Caco-2 (cell line): ENCODE measurements around the gene MYH15. TPM values are rescaled to one million over a fixed set of nuclear protein-coding genes. Genes with fewer than 3 reads are reported as not detected.

ENCODE experiments used
- BruUV-seq: library from RNA; stranded (reverse); fragments of 400-500 nt; replicated peaks from 2 replicates; lab custom pipeline; 2021; lab: Mats Ljungman, UMichigan
- CTCF ChIA-PET: fragments of 300-600 bp; sonication (Branson Sonifier 250); formaldehyde crosslinking; loops from one replicate; lab custom pipeline; 2022; ENCODE audit warnings: antibody characterized with exemption; lab: Charles Lee
- POLR2A ChIA-PET: fragments of 300-600 bp; sonication (Branson Sonifier 250); formaldehyde crosslinking; loops from one replicate; lab custom pipeline; 2022; ENCODE audit warnings: antibody characterized with exemption; lab: Charles Lee
- DNase-seq, 2 experiments: peaks; one replicate each; pipeline versions ENCODE4 v3.0.0 to v3.0.0-alpha.2; 2020 to 2022
- H3K27me3 ChIP-seq: replicated peaks from 2 replicates; pipeline ENCODE4 v1.6.0; 2011; ENCODE audit warnings: low read length; ENCODE audit not compliant: control insufficient read depth, insufficient read depth
- H3K36me3 ChIP-seq: 2 replicates; pipeline ENCODE4 v1.5.1; 2011; ENCODE audit warnings: low read length; ENCODE audit not compliant: control insufficient read depth, insufficient read depth
- H3K4me1 ChIP-seq: fragments of 250-450 bp; sonication (Bioruptor Pico); 2 replicates; pipeline ENCODE4 v1.5.1; 2020; ENCODE audit warnings: mild to moderate bottlenecking
- H3K4me3 ChIP-seq: 2 replicates; pipeline ENCODE4 v1.5.1; 2011; ENCODE audit warnings: low read depth, mild to moderate bottlenecking, control low read depth, low read length
- H3K9me3 ChIP-seq: fragments of 250-450 bp; sonication (Bioruptor Pico); 2 replicates; pipeline ENCODE4 v1.5.1; 2020; ENCODE audit warnings: mild to moderate bottlenecking, moderate library complexity
- H3K27ac Mint-ChIP-seq: one replicate; pipeline ENCODE4 v1.8.0; 2022; ENCODE audit warnings: mixed read lengths; ENCODE audit not compliant: unreplicated experiment
- H3K27me3 Mint-ChIP-seq: one replicate; pipeline ENCODE4 v1.8.0; 2022; ENCODE audit warnings: mixed read lengths; ENCODE audit not compliant: insufficient read depth, unreplicated experiment
- H3K36me3 Mint-ChIP-seq: one replicate; pipeline ENCODE4 v1.8.0; 2022; ENCODE audit warnings: mild to moderate bottlenecking, mixed read lengths; ENCODE audit not compliant: insufficient read depth, unreplicated experiment
- H3K4me1 Mint-ChIP-seq: one replicate; pipeline ENCODE4 v1.8.0; 2022; ENCODE audit warnings: low read depth, mixed read lengths; ENCODE audit not compliant: unreplicated experiment
- H3K4me3 Mint-ChIP-seq: one replicate; pipeline ENCODE4 v1.8.0; 2022; ENCODE audit warnings: mild to moderate bottlenecking, moderate library complexity, mixed read lengths; ENCODE audit not compliant: unreplicated experiment
- H3K9me3 Mint-ChIP-seq: one replicate; pipeline ENCODE4 v1.8.0; 2022; ENCODE audit warnings: mixed read lengths; ENCODE audit not compliant: unreplicated experiment
- CTCF ChIP-seq, 2 experiments: fragments of 200-600 bp in 1 of 2; IDR thresholded peaks; 1 replicate in 1 of 2; 2 replicates in 1 of 2; pipeline versions ENCODE4 v1.5.1 to v1.8.0; 2011 to 2022; ENCODE audit warnings: antibody characterized with exemption in 1 of 2, control low read depth in 1 of 2, inconsistent platforms in 1 of 2, low read depth in 1 of 2, low read length in 1 of 2, mild to moderate bottlenecking in 1 of 2, moderate library complexity in 1 of 2; ENCODE audit not compliant: insufficient read depth in 1 of 2, severe bottlenecking in 1 of 2, unreplicated experiment in 1 of 2
- intact Hi-C: fragments of 100-400 bp; cut with micrococcal nuclease; formaldehyde crosslinking; loops from one replicate; pipeline ENCODE4 v1.10.0; 2022; ENCODE audit not compliant: unreplicated experiment
- total RNA-seq: library from RNA; stranded (reverse); gene quantifications from 2 replicates; pipeline ENCODE4 v1.2.3, GENCODE V29; 2022

MYH15 gene
- total RNA-seq, 1 experiment from 2014 or later, result 0.25 TPM

- Mint-ChIP-seq H3K4me1 (peaks cover 11% of the 10 kb centered on the region), H3K4me3 (no peak overlapping the region), H3K27ac (no peak overlapping the region), H3K9me3 (no peaks in the 10 kb centered on the region), H3K27me3 (no peaks in the 10 kb centered on the region), H3K36me3 (no peaks in the 10 kb centered on the region)
- Histone ChIP-seq H3K4me3 (no peak overlapping the region), H3K9me3 (no peaks in the 10 kb centered on the region), H3K36me3 (no peaks in the 10 kb centered on the region), H3K4me1 (no peaks in the 10 kb centered on the region), H3K27me3 (no peaks in the 10 kb centered on the region)
- intact Hi-C loops, result no loop called here
- BruUV-seq, result no TSS peak
- no peak for DNase-seq
- ChIA-PET POLR2A (no interaction called here), CTCF (no interaction called here)
- TF ChIP-seq CTCF (IDR thresholded peaks at IDR 0.05; ENCODE audit: insufficient read depth in 1 of 2, low read depth in 1 of 2, low read length in 1 of 2, severe bottlenecking in 1 of 2, unreplicated experiment in 1 of 2), result no peak
These were observed 151.4 kb downstream of the MYH15 start for GRCh38 chr3:108359011-108359410.

GRCh38 chr3:108357042-108357441, 153.4 kb downstream of the MYH15 start:
- intact Hi-C loops, result no loop called here
- POLR2A ChIA-PET, result no interaction called here
- Mint-ChIP-seq H3K36me3 (no peaks in the 10 kb centered on the region), H3K27ac (no peak overlapping the region), H3K4me1 (peaks cover 11% of the 10 kb centered on the region), H3K4me3 (no peak overlapping the region), H3K27me3 (no peaks in the 10 kb centered on the region), H3K9me3 (no peaks in the 10 kb centered on the region)
- BruUV-seq, result no TSS peak
- no peaks in the 10 kb centered on the region for H3K9me3 ChIP-seq
- DNase-seq, result no peak
- CTCF ChIA-PET, result no interaction called here
- no peaks in the 10 kb centered on the region for H3K4me1 ChIP-seq
- H3K36me3 ChIP-seq, result no peaks in the 10 kb centered on the region
- no peak for TF ChIP-seq CTCF (IDR thresholded peaks at IDR 0.05; ENCODE audit: insufficient read depth in 1 of 2, low read depth in 1 of 2, low read length in 1 of 2, severe bottlenecking in 1 of 2, unreplicated experiment in 1 of 2)
- no peaks in the 10 kb centered on the region for H3K27me3 ChIP-seq
- no peak overlapping the region for H3K4me3 ChIP-seq

- ChIA-PET CTCF (no interaction called here), POLR2A (no interaction called here)
- no peak for TF ChIP-seq CTCF (IDR thresholded peaks at IDR 0.05; ENCODE audit: insufficient read depth in 1 of 2, low read depth in 1 of 2, low read length in 1 of 2, severe bottlenecking in 1 of 2, unreplicated experiment in 1 of 2)
- no peaks in the 10 kb centered on the region for H3K27me3 ChIP-seq
- no peaks in the 10 kb centered on the region for H3K27me3 Mint-ChIP-seq
- no TSS peak for BruUV-seq
- H3K36me3 Mint-ChIP-seq, result no peaks in the 10 kb centered on the region
- no peak for DNase-seq
- H3K36me3 ChIP-seq, result no peaks in the 10 kb centered on the region
- no peak overlapping the region for H3K27ac Mint-ChIP-seq
- H3K4me3 ChIP-seq, result no peak overlapping the region
- intact Hi-C loops, result no loop called here
- H3K9me3 Mint-ChIP-seq, result no peaks in the 10 kb centered on the region
- H3K4me1 ChIP-seq, result no peaks in the 10 kb centered on the region
- H3K4me3 Mint-ChIP-seq, result no peak overlapping the region
- no peaks in the 10 kb centered on the region for H3K9me3 ChIP-seq
- peaks cover 11% of the 10 kb centered on the region for H3K4me1 Mint-ChIP-seq
These were observed 155.8 kb downstream of the MYH15 start for GRCh38 chr3:108354562-108354961.
